ENCODE measurements around the gene TTBK1. TPM values are rescaled to one million over a fixed set of nuclear protein-coding genes. Genes with fewer than 3 reads are reported as not detected.

TTBK1 gene
- total and polyA plus RNA-seq, 2 donors (not counting 1 experiment from before 2014, with no cell fraction given): 0.07 TPM; not detected in 1

DNA sequence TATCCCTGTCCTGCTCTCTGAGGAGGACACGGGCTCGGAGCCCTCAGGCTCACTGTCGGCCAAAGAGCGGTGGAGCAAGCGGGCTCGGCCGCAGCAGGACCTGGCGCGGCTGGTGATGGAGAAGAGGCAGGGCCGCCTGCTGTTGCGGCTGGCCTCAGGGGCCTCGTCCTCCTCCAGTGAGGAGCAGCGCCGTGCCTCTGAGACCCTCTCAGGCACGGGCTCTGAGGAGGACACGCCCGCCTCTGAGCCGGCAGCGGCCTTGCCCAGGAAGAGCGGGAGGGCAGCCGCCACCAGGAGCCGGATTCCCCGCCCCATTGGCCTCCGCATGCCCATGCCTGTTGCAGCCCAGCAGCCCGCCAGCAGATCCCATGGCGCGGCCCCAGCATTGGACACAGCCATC lies 40.6 kb downstream of the TTBK1 start:
- no peak overlapping the region for H2AFZ ChIP-seq (ENCODE audit: insufficient read depth, low read depth, low read length, poor library complexity, severe bottlenecking)
- CTCF ChIA-PET: no interaction called here

More for the DNA sequence above, 40.6 kb downstream of the TTBK1 start:
- no peaks in the 10 kb centered on the region for H3K9me3 ChIP-seq (ENCODE audit: control extremely low read depth in 1 of 3, control insufficient read depth in 2 of 3, insufficient read depth in 1 of 3, low read length in 2 of 3)
- intact Hi-C loops (cut with micrococcal nuclease): no loop called here
- H3K4me1 ChIP-seq (ENCODE audit: control insufficient read depth in 2 of 2, insufficient read depth in 2 of 2, low read length in 2 of 2): no peaks in the 10 kb centered on the region
- ATAC-seq (ENCODE audit: low read depth) (no peak), DNase-seq (no peak)
- Mint-ChIP-seq H3K4me1 (peaks cover 5% of the 10 kb centered on the region), H3K9me3 (ENCODE audit: insufficient read depth) (no peaks in the 10 kb centered on the region), H3K4me3 (no peak overlapping the region), H3K27me3 (peaks cover 41% of the 10 kb centered on the region), H3K27ac (no peak overlapping the region)
- no peak overlapping the region for H3K9ac ChIP-seq (ENCODE audit: low read length)
- 90% methylated on average over 25 of the region's 27 CpGs for WGBS (ENCODE audit: insufficient coverage)
- TF ChIP-seq CTCF (IDR thresholded peaks at IDR 0.05): no peak
- TF ChIP-seq EZH2 (IDR thresholded peaks at IDR 0.05; ENCODE audit: borderline replicate concordance, insufficient read depth, low read depth, low read length, poor library complexity, severe bottlenecking): no peak
- H4K20me1 ChIP-seq (ENCODE audit: control insufficient read depth, insufficient read depth, low read length, poor library complexity, severe bottlenecking): no peaks in the 10 kb centered on the region
- H3K4me2 ChIP-seq (replicated peaks; ENCODE audit: low read depth, low read length, poor library complexity, severe bottlenecking): no peak overlapping the region
- H3K36me3 ChIP-seq (replicated peaks in 1 of 2; ENCODE audit: control extremely low read depth in 1 of 2, control insufficient read depth in 1 of 2, extremely low read depth in 1 of 2, insufficient read depth in 2 of 2, low read length in 1 of 2): no peaks in the 10 kb centered on the region
- POLR2A ChIA-PET: no interaction called here
- H3K27me3 ChIP-seq (replicated peaks in 1 of 4; ENCODE audit: control extremely low read depth in 1 of 4, control insufficient read depth in 3 of 4, insufficient read depth in 4 of 4, low read length in 3 of 4): peaks cover 0 to 28% (median 11%) of the 10 kb centered on the region in 4 experiments
- no peaks in the 10 kb centered on the region for H3K79me2 ChIP-seq (ENCODE audit: control insufficient read depth, insufficient read depth, low read length)
- H3K4me3 ChIP-seq (ENCODE audit: control extremely low read depth in 1 of 5, extremely low read depth in 1 of 5, insufficient read depth in 1 of 5, low read depth in 2 of 5, low read length in 4 of 5): no peak overlapping the region
- H3K27ac ChIP-seq (ENCODE audit: low read length in 2 of 2): no peak overlapping the region

Measured in B cell (primary cell).